WTC11 (cell line): ENCODE measurements around the gene METTL2A. TPM values are rescaled to one million over a fixed set of nuclear protein-coding genes. Genes with fewer than 3 reads are reported as not detected.

Source experiments
- ATAC-seq: fragments of 200-7000 bp; cut with Tn5 transposase; 2 replicates; pipeline ENCODE4 v1.10.0; 2021; ENCODE audit warnings: mild to moderate bottlenecking, moderate library complexity
- CTCF ChIA-PET: fragments of 300-600 bp; sonication (Branson Sonifier 250); formaldehyde crosslinking; loops from one replicate; lab custom pipeline; 2021; ENCODE audit warnings: antibody characterized with exemption; lab: Charles Lee
- POLR2A ChIA-PET: fragments of 350-600 bp; sonication (Branson Sonifier 250); formaldehyde crosslinking; loops from one replicate; lab custom pipeline; 2021; ENCODE audit warnings: antibody characterized with exemption; lab: Charles Lee
- DNase-seq: peaks from one replicate; pipeline ENCODE4 v3.0.0; 2021; ENCODE audit warnings: low spot score
- H3K27ac Mint-ChIP-seq: 2 replicates; pipeline ENCODE4 v1.8.0; 2021; ENCODE audit warnings: mixed read lengths
- H3K27me3 Mint-ChIP-seq: 2 replicates; pipeline ENCODE4 v1.8.0; 2021; ENCODE audit warnings: low read depth, mild to moderate bottlenecking, moderate library complexity, mixed read lengths
- H3K36me3 Mint-ChIP-seq: 2 replicates; pipeline ENCODE4 v1.8.0; 2021; ENCODE audit warnings: mixed read lengths
- H3K4me1 Mint-ChIP-seq: 2 replicates; pipeline ENCODE4 v1.8.0; 2022; ENCODE audit warnings: mixed read lengths
- H3K4me3 Mint-ChIP-seq: 2 replicates; pipeline ENCODE4 v1.8.0; 2021; ENCODE audit warnings: mild to moderate bottlenecking, moderate library complexity, mixed read lengths
- H3K9me3 Mint-ChIP-seq: 2 replicates; pipeline ENCODE4 v1.8.0; 2021; ENCODE audit warnings: mixed read lengths
- ARID4B ChIP-seq: sonication (generic); formaldehyde crosslinking; IDR thresholded peaks from 2 replicates; pipeline ENCODE4 v1.8.0; 2023; ENCODE audit warnings: missing genetic modification reagents, mild to moderate bottlenecking, borderline replicate concordance
- E2F1 ChIP-seq: sonication (generic); formaldehyde crosslinking; IDR thresholded peaks from 2 replicates; pipeline ENCODE4 v1.8.0; 2022; ENCODE audit warnings: mild to moderate bottlenecking, missing genetic modification reagents
- EMX1 ChIP-seq: fragments of 250-450 bp; sonication (Bioruptor Pico); IDR thresholded peaks from 2 replicates; pipeline ENCODE4 v1.8.0; 2021; ENCODE audit warnings: mild to moderate bottlenecking
- FOXP4 ChIP-seq: sonication (generic); formaldehyde crosslinking; IDR thresholded peaks from 2 replicates; pipeline ENCODE4 v1.8.0; 2022; ENCODE audit warnings: mild to moderate bottlenecking, missing genetic modification reagents
- GABPB1 ChIP-seq: sonication (generic); formaldehyde crosslinking; IDR thresholded peaks from 2 replicates; pipeline ENCODE4 v1.8.1; 2023; ENCODE audit warnings: mild to moderate bottlenecking, missing genetic modification reagents
- IRF1 ChIP-seq: sonication (generic); formaldehyde crosslinking; IDR thresholded peaks from 2 replicates; pipeline ENCODE4 v1.8.0; 2023; ENCODE audit warnings: missing genetic modification reagents
- KAT7 ChIP-seq: sonication (generic); formaldehyde crosslinking; IDR thresholded peaks from 2 replicates; pipeline ENCODE4 v1.8.1; 2023; ENCODE audit warnings: missing genetic modification reagents, mild to moderate bottlenecking, borderline replicate concordance
- MXD4 ChIP-seq: fragments of 250-450 bp; sonication (Bioruptor Pico); IDR thresholded peaks from 2 replicates; pipeline ENCODE4 v1.8.0; 2021; ENCODE audit warnings: mild to moderate bottlenecking, moderate library complexity, borderline replicate concordance
- NFYB ChIP-seq: sonication (generic); formaldehyde crosslinking; conservative IDR thresholded peaks from 2 replicates; pipeline ENCODE4 v1.8.0; 2022; ENCODE audit warnings: low read depth, missing genetic modification reagents
- NR2C2 ChIP-seq: sonication (generic); formaldehyde crosslinking; IDR thresholded peaks from 2 replicates; pipeline ENCODE4 v1.8.0; 2022; ENCODE audit warnings: mild to moderate bottlenecking, missing genetic modification reagents
- PREB ChIP-seq: sonication (generic); formaldehyde crosslinking; IDR thresholded peaks from 2 replicates; pipeline ENCODE4 v1.8.1; 2022; ENCODE audit warnings: mild to moderate bottlenecking, missing genetic modification reagents, moderate library complexity, borderline replicate concordance
- SOX15 ChIP-seq: fragments of 250-450 bp; sonication (Bioruptor Pico); IDR thresholded peaks from 2 replicates; pipeline ENCODE4 v1.9.0; 2021; ENCODE audit warnings: mild to moderate bottlenecking
- STAT6 ChIP-seq: sonication (generic); formaldehyde crosslinking; conservative IDR thresholded peaks from 2 replicates; pipeline ENCODE4 v1.8.1; 2023; ENCODE audit warnings: mild to moderate bottlenecking, low read depth, missing genetic modification reagents, moderate library complexity
- ZNF396 ChIP-seq: fragments of 250-450 bp; sonication (Bioruptor Pico); IDR thresholded peaks from 2 replicates; pipeline ENCODE4 v1.8.0; 2021; ENCODE audit warnings: mild to moderate bottlenecking, moderate library complexity, borderline replicate concordance
- ZNF416 ChIP-seq: fragments of 250-450 bp; sonication (Bioruptor Pico); IDR thresholded peaks from 2 replicates; pipeline ENCODE4 v1.9.0; 2021; ENCODE audit warnings: mild to moderate bottlenecking, inconsistent platforms
- ZNF512 ChIP-seq: sonication (generic); formaldehyde crosslinking; IDR thresholded peaks from 2 replicates; pipeline ENCODE4 v1.8.1; 2022; ENCODE audit warnings: missing genetic modification reagents, borderline replicate concordance
- ZNF671 ChIP-seq: fragments of 250-450 bp; sonication (Bioruptor Pico); IDR thresholded peaks from 2 replicates; pipeline ENCODE4 v1.8.0; 2021; ENCODE audit warnings: mild to moderate bottlenecking
- total RNA-seq: library from RNA; stranded (reverse); gene quantifications from 3 replicates; pipeline ENCODE4 v1.2.3, GENCODE V29; 2021

METTL2A gene
- total RNA-seq, 1 experiment from 2014 or later, result 33.6 TPM

DNA sequence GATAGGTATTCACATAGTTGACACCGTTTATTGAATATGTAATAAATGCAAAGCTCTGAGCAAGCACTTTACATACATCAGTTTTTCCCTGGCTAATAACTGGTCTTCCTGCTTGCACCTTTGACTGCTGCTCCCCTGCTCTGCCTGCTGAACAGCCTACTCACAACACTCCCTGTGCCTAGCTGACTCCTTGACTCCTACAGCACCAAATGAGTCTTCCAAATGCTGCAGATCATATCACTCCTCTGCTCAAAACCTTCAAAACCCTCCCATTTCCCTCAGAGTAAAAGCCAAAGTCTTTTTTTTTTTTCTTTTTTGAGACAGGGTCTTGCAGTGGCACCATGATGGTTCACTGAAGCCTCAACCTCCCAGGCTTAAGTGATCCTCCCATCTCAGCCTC lies 24.8 kb upstream of the METTL2A start:
- ChIA-PET POLR2A (no interaction called here), CTCF (no interaction called here)
- Mint-ChIP-seq H3K36me3 (no peaks in the 10 kb centered on the region), H3K27ac (no peak overlapping the region), H3K27me3 (peaks cover 7% of the 10 kb centered on the region), H3K9me3 (peaks cover 5% of the 10 kb centered on the region; the same call in 1 of the 2 replicates), H3K4me3 (no peak overlapping the region)
- DNase-seq (no peak), ATAC-seq (no peak)
- TF ChIP-seq PREB (CRISPR knock-in tag) (no peak), NFYB (no peak), SOX15 (CRISPR knock-in tag) (no peak), FOXP4 (no peak), ARID4B (no peak), ZNF671 (no peak), IRF1 (CRISPR knock-in tag) (no peak), EMX1 (CRISPR knock-in tag) (no peak), ZNF512 (no peak), KAT7 (CRISPR knock-in tag) (no peak), ZNF396 (no peak), ZNF416 (CRISPR knock-in tag) (no peak), STAT6 (CRISPR knock-in tag) (no peak), E2F1 (CRISPR knock-in tag) (no peak), GABPB1 (CRISPR knock-in tag) (no peak), NR2C2 (CRISPR knock-in tag) (no peak), MXD4 (no peak)
- TF ChIP-seq, all 79 proteins: peak for 0
- no peaks in the 10 kb centered on the region for H3K4me1 Mint-ChIP-seq
